ENCODE measurements around the gene BLTP2.
"Not testable (repeated sequence)": the region's sequence is repeated elsewhere in the genome, so short reads cannot be mapped to it uniquely, and the experiment has no call there.

BLTP2 gene

GRCh38 chr17:28645576-28645939 is 600 bp upstream of the BLTP2 start:
- no peak for DNase-seq

DNA sequence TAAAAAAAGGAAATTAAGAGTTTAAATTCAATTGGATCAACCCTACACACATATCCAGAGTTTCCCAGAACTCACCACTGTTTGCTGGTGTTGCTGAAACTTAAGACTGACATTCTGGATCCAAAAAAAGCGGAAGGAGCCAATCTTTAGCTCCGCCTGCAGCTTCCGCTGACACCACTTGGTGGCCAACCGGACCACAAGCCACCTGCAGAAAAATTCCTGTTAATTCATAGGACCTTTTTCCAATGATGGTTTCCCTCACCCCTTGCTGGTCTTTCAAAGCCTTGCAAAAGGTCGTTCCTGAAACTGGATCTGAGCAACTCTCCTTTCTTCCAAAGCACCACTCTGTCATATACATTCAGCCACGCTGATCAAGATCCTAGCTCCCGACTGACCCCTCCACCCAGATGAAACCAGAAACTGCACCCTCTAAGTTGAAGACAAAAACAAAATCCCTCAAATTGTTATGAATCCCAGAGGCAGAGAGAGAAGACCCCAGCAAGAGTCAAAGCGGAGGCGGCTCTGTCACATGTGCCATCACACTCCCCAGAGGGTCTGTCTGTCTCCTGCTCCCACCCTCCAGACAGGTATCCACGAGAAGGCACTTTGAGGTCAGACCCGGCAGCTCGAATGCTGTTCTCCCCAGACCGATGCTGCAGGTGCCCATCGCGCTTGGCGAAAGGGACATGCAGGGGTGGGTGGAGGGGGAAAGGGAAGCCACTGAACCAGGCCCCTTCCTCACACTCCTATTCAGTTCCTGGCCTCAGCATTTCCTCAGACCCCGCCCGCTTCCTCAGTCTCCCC is 773 bp downstream of the BLTP2 start:
- DNase-seq = peak; percentile 54

DNA sequence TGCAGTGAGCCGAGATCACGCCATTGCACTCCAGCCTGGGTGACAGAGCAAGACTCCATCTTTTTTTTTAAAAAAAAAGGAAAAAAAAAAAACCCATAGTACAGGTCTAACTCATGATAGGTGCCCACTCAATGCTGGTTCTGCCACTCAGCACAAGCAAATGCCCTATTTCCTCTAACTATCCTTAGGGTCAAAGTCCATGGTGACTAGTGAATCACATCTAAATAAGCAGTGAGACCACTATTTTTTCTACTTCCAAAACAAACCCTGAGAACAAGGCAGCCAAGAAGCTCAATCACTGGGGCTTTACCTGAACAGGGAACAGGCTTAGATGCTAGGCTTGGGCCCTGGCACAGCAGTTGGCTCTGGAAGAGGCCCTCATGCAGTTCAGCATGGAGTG is 3.4 kb downstream of the BLTP2 start:
- DNase-seq = no peak

- DNase-seq = no peak
Measured at GRCh38 chr17:28635506-28635905, 9.5 kb downstream of the BLTP2 start.

DNA sequence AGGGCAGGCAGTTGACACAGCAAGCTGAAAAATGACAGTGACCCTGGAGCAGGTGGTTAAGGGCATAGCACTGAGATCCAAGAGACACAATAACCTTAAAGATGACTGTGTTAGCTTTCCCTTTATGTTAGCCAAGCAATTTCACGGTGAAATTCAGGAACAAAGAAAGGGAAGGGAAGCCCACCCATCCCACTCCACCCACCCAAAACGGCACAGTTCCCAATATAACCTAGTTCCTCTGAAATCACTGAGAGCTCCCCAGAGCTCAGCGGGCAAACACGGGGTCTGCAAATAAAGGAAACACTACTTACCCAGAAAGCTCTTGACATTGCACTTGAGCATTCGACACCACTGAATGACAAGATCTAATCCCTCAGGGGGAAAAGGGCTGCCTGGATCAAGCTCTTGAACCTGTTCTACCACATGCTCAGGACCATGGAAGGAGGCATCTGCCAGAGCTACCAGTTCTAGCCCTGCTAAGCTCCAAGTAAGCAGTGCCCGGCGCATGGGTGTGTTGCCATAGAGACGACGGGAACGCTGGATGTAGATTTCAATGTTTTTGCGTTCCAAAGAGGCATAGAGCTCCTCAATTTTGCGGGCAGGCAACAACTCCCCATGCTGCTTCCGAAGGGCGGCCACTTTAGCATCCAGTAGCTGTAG is 10.6 kb downstream of the BLTP2 start:
- no peak for DNase-seq

GRCh38 chr17:28626818-28627217 is 18.1 kb downstream of the BLTP2 start:
- DNase-seq = no peak

- no peak for DNase-seq
Measured at GRCh38 chr17:28624148-28624547, 20.8 kb downstream of the BLTP2 start.

DNA sequence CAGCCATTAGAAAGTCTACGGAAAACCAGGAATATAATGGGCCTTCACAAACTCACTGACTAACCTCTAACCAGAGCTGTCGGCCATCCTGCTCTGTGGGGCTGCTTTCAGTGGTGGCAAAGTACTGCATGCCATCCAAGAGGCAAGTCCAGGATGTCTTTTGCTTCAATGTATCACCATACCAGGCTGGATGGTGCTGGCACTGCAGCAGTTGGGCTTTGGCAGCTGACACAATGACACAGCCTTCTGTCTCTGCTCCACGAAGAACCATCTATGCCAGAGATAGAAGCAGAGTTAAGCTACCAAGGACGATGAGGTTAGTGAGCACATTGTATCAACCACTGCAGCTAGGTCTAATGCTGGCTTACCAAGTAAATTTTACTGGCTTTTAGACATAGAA is 21.3 kb downstream of the BLTP2 start:
- no peak for DNase-seq

DNA sequence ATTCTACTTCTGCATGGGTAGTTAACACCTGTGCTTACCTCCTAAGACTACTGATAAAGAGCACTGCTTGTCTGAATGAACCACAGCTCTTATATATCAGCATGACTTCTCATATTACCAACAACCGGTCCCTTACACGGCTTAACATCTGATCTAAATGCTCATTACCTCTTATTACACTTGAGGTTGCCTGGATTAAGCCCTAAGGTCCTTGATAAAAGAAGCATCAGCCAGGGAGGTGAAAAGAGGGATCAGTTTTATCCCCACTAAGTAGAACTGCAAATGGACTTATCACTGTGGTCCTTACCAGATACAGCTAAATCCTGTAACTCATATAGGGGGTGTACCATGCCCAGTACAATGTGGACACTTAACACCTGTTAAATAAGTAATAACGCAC is 22.8 kb downstream of the BLTP2 start:
- no peak for DNase-seq

GRCh38 chr17:28620010-28620409 is 24.9 kb downstream of the BLTP2 start:
- DNase-seq = no peak

- DNase-seq = no peak
Measured at GRCh38 chr17:28618464-28618863, 26.5 kb downstream of the BLTP2 start.

GRCh38 chr17:28616281-28616680 is 28.7 kb downstream of the BLTP2 start:
- no peak for DNase-seq

DNA sequence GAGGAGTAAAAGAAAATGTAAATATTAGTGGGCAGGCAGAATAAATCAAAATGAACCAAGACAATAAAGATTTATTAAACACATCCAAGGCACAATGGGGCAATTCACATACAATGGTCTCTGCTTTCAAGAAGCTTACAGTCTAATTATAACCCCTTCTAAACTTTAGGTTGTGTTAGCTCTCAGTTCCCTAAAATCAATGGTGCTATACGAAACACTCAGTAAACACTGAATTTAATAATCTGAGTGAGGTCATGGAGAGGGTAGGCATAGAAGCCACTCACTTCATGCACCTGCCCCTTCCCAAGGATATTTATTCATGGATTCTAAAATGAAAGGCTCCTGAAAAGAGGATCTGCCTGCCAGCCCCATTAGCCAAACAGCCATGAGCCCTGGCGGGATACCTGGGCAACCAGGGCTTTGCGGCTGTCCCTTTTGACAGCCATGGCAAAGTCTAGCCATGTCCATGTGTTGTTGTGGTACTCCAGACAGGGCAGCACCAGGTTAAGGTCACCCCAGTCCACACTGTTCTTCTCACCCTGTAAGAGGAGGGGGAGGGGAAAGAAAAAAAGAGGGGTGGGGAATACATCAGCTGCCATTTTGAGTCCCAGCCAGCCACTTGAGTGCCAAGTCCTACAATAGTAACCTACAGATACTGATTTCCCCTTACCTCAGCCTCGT is 29.6 kb downstream of the BLTP2 start:
- no peak for DNase-seq

DNA sequence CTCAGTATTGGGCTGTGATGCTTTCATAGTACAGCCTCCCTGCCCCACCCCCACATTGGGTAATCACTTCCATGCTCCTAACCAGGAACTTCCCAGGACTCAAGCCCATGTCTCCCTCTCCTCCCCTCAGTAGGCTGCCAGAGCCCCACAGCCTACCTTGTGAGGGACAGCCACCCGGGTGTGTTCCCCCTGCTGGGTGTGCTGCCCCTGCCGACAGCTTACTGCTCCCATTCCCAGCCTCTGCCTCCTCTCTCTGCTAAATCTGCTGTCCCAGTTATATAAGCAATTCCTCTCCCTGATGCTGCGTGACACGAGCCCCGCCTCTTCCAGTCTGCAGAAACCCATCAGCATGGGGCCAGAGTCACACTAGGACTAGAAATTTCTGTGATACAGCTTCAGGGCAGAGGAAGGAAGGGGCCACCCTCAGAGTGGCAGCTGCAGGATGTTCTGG is 31.0 kb downstream of the BLTP2 start, which contains the start of gene RSKR:
Gene RSKR (minus strand): TSS at position 255 of the 451 bp plus-strand sequence. CDS start 24 bp downstream, at position 231.
- DNase-seq = no peak

GRCh38 chr17:28612936-28613872 is 31.8 kb downstream of the BLTP2 start:
- peak; percentile 28 for DNase-seq

DNA sequence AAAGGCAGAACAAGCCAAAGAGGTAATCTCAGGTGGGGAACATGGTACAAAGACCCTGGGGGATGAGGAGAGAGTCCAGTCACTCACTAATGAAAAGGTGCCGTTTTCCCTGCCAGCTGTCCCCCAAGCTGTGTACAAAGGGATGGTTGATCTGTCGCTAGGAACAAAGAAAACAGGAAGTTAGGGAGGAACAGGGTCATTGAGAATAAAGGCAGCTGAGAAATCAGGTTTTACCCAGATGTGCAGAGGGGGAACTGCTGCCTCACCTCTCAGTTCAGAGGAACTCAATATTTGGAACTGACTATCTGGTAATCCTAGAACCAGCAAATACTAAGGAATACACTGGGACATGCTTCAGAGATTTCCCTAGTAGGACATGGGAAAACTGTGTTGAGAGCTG is 32.4 kb downstream of the BLTP2 start:
- peak; percentile 49 for DNase-seq

- no peak for DNase-seq
Measured at GRCh38 chr17:28610376-28610775, 34.6 kb downstream of the BLTP2 start.

DNA sequence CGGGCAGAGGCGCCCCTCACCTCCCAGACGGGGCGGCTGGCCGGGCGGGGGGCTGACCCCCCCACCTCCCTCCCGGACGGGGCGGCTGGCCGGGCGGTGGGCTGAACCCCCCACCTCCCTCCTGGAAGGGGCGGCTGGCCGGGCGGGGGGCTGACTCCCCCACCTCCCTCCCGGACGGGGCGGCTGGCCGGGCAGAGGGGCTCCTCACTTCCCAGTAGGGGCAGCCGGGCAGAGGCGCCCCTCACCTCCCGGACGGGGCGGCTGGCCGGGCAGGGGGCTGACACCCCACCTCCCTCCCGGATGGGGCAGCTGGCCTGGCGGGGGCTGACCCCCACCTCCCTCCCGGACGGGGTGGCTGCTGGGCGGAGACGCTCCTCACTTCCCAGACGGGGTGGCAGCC is 40.9 kb downstream of the BLTP2 start:
- not testable (repeated sequence) for DNase-seq

GRCh38 chr17:28599311-28600184 is 45.4 kb downstream of the BLTP2 start:
- peak; percentile 66 for DNase-seq

GRCh38 chr17:28598799-28599310 is 46.1 kb downstream of the BLTP2 start, which contains the start of gene SPAG5:
Gene SPAG5 (minus strand): TSS chr17:28599025. CDS start chr17:28598946, 79 bp downstream.
- DNase-seq = peak; percentile 94

DNA sequence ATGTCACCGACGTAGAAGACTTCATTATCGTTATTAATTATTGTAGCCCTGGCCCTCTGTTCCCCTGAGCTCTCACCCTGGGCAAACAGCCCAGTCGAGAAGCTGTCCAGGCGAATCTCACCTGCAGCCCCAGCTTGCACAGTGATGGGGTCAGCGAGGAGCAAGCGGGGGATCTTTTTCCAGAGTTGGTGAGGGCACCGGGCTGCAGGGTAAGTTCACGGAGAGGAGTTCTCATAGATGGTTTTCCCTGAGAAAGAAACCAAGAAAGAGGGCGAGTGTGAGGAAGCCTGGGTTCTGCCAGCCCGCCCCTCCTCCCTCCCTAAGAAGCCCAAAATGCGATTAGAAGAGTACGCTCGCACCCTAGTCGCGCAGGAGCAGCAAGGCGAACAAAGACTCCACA is 46.6 kb downstream of the BLTP2 start:
- no peak for DNase-seq

Data from NCI-H146 (cell line).